SK-N-MC (cell line): ENCODE results near the gene TRAF5.
A peak's percentile ranks its signal among the peaks of the same experiment; 100 is the strongest.

Source experiments
- DNase-seq: peaks from one replicate; pipeline ENCODE4 v3.0.0-alpha.2; 2011; ENCODE audit warnings: low read depth, low spot score
- H3K27ac ChIP-seq: fragments of 200-600 bp; sonication (generic); 2 replicates; pipeline ENCODE4 v1.5.1; 2016; ENCODE audit warnings: mixed run types
- H3K36me3 ChIP-seq: fragments of 200-600 bp; sonication (generic); 2 replicates; pipeline ENCODE4 v1.6.1; 2017; ENCODE audit warnings: antibody characterized with exemption, low read length, mixed read lengths; ENCODE audit not compliant: insufficient read depth
- H3K4me3 ChIP-seq: fragments of 200-600 bp; sonication (generic); 2 replicates; pipeline ENCODE4 v1.5.1; 2016
- H3K9ac ChIP-seq: fragments of 200-600 bp; sonication (generic); 2 replicates; pipeline ENCODE4 v1.8.0; 2017; ENCODE audit warnings: mixed run types, mixed read lengths; ENCODE audit not compliant: insufficient read length
- H3K9me3 ChIP-seq: fragments of 200-600 bp; sonication (generic); 2 replicates; pipeline ENCODE4 v1.6.1; 2017; ENCODE audit warnings: low read depth, mild to moderate bottlenecking, antibody characterized with exemption, low read length, moderate library complexity, mixed read lengths
- EZH2 ChIP-seq: fragments of 200-600 bp; sonication (generic); IDR thresholded peaks from one replicate; pipeline ENCODE4 v1.6.1; 2017; ENCODE audit warnings: antibody characterized with exemption
- FOXP2 ChIP-seq: optimal IDR thresholded peaks from 2 replicates; pipeline ENCODE3; 2011; ENCODE audit warnings: mild to moderate bottlenecking, moderate library complexity; ENCODE audit not compliant: insufficient read depth; ENCODE audit errors: extremely low read length, control extremely low read depth
- POLR2AphosphoS5 ChIP-seq: IDR thresholded peaks from 2 replicates; pipeline ENCODE4 v1.6.1; 2012; ENCODE audit warnings: mild to moderate bottlenecking, low read depth, low read length, borderline replicate concordance

Gene TRAF5

DNA sequence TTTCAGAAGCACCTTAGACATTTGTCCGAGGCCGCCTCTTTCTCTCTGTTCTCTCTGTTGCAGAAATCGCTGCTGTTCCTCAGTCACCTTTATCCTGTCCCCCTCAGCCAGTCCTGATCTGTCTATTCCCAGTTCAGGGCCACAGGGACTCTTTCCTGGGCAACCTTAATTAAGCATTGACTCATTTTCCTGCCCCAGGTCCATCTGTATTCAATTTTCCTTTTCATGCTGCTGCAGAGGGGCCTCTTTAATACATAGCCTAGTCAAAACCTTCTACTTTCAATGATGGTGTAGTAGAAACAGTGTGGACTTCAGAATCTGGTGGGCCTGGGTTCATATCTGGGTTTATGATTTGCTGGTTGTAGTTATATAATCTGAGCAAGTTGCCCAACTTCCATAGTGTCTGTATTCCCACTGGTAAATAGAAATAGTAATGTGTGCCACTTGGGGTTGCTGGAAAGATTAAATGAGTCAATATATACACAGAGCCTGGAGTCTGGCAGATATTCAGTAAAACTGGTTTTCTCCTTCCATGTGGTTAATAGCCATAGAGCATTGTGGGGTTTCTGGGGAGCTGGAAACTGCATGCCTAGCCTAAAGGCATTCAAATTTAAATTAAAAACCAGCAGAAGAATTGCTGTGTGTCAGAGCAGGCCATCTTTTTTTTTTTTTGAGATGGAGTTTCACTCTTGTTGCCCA is 4.5 kb downstream of the TRAF5 start:
- no peak overlapping the region for H3K27ac ChIP-seq
- no peak overlapping the region for H3K4me3 ChIP-seq
- H3K9ac ChIP-seq = no peak overlapping the region
- no peaks in the 10 kb centered on the region for H3K36me3 ChIP-seq
- no peaks in the 10 kb centered on the region for H3K9me3 ChIP-seq
- no peak for TF ChIP-seq FOXP2
- no peak for TF ChIP-seq POLR2AphosphoS5
- no peak for TF ChIP-seq EZH2
- DNase-seq = no peak

DNA sequence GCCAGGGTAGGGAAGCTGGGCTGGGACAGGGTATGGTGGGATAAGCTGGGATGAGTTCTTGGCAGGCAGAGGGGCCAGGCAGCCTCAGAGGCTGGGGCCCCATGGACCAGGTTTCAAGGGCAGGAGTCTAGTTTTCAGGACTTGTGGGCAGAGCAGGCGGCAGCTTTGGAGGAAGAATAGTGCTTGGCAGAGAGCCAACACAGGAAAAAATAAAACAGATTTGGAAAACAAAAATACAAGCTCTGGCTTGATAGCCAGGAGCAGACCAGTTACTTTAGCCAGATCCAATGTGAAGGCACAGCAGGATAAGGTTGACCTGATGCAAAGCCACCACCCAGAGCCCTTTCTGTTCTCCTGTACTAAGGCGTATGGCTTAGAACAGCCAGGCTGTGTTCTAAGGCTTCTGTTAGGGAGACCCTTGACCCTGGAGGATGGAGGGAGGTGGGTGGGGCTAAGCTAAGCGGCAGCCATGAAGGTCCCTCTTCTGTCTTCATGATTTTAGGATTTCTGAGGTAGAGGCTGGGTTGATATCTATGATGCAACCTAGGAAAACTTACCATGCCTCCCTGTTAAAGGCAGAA is 5.5 kb downstream of the TRAF5 start:
- TF ChIP-seq FOXP2 = no peak
- Histone ChIP-seq H3K4me3 (0 out of 2 replicates have a peak overlapping the region, but pooled peaks have one; percentile 10), H3K36me3 (no peaks in the 10 kb centered on the region), H3K9ac (no peak overlapping the region), H3K9me3 (no peaks in the 10 kb centered on the region), H3K27ac (0 out of 2 replicates have a peak overlapping the region, but pooled peaks have one; percentile 26)
- DNase-seq = no peak

- no peak for TF ChIP-seq POLR2AphosphoS5
- TF ChIP-seq EZH2 = no peak
- TF ChIP-seq FOXP2 = no peak
- H3K27ac ChIP-seq = peak overlapping the region; percentile 26; the same call in 1 of the 2 replicates
- no peak overlapping the region for H3K9ac ChIP-seq
- H3K36me3 ChIP-seq = no peaks in the 10 kb centered on the region
- DNase-seq = no peak
- no peaks in the 10 kb centered on the region for H3K9me3 ChIP-seq
- H3K4me3 ChIP-seq = 0 out of 2 replicates have a peak overlapping the region, but pooled peaks have one; percentile 10
Measured at GRCh38 chr1:211332830-211333229, 6.2 kb downstream of the TRAF5 start.

GRCh38 chr1:211333906-211334305 is 7.3 kb downstream of the TRAF5 start:
- Histone ChIP-seq H3K9me3 (no peaks in the 10 kb centered on the region), H3K27ac (no peak overlapping the region), H3K4me3 (no peak overlapping the region), H3K36me3 (no peaks in the 10 kb centered on the region), H3K9ac (no peak overlapping the region)
- no peak for TF ChIP-seq POLR2AphosphoS5
- no peak for TF ChIP-seq EZH2
- no peak for TF ChIP-seq FOXP2
- DNase-seq = no peak

GRCh38 chr1:211334986-211335385 is 8.4 kb downstream of the TRAF5 start:
- Histone ChIP-seq H3K36me3 (no peaks in the 10 kb centered on the region), H3K4me3 (no peak overlapping the region), H3K9ac (no peak overlapping the region), H3K9me3 (no peaks in the 10 kb centered on the region), H3K27ac (no peak overlapping the region)
- TF ChIP-seq POLR2AphosphoS5 (no peak), EZH2 (no peak), FOXP2 (no peak)
- DNase-seq = no peak

DNA sequence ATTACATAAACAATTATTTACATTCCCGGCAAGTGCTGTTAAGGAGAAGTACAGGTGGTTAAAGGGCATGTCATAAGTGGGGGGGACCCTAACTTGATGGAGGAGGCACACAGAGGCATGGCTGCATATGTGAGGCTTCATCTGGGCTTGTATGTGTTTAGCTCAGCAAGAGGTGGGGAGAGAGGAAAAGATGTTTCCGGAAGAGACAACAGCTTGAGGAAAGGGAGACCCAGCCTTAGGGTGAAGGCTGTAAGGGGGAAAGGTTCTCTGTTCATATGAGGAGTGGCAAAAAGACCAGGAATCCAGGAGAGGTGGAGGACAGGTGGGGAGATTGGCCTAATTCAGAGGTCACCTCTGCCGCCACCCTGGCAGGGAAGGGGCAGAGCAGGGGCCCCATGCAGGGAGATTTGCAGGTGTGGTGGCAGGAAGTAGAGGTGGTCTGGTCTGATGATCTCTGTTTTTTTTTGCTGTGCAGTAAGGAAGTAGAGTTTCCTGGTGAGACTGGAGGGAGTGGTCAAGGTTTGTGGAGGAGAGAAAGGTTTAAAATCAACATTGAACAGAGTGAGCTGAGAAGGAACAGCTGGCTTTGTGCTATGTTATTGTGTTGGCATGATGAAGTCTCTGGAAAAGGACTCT is 9.0 kb downstream of the TRAF5 start:
- Histone ChIP-seq H3K36me3 (no peaks in the 10 kb centered on the region), H3K4me3 (no peak overlapping the region), H3K9ac (no peak overlapping the region), H3K9me3 (no peaks in the 10 kb centered on the region), H3K27ac (no peak overlapping the region)
- DNase-seq = no peak
- TF ChIP-seq POLR2AphosphoS5 (no peak), FOXP2 (no peak), EZH2 (no peak)

GRCh38 chr1:211336161-211336560 is 9.5 kb downstream of the TRAF5 start:
- no peaks in the 10 kb centered on the region for H3K9me3 ChIP-seq
- no peak overlapping the region for H3K4me3 ChIP-seq
- H3K9ac ChIP-seq = no peak overlapping the region
- H3K27ac ChIP-seq = no peak overlapping the region
- no peaks in the 10 kb centered on the region for H3K36me3 ChIP-seq
- DNase-seq = no peak
- TF ChIP-seq POLR2AphosphoS5 (no peak), EZH2 (no peak), FOXP2 (no peak)

DNA sequence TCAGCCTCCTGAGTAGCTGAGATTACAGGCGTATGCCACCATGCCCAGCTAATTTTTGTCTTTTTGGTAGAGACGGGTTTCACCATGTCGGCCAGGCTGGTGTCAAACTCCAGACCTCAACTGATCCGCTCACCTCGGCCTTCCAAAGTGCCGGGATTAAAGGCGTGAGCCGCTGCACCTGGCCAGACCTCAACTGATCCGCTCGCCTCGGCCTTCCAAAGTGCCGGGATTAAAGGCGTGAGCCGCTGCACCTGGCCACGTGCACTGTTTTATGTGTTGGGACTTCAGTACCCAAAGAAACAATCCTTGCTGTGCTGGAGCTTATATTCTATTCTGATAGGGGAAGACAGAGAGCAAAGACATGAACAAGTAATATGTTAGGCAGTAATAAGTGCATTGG is 10.1 kb downstream of the TRAF5 start:
- H3K27ac ChIP-seq = no peak overlapping the region
- TF ChIP-seq FOXP2 = no peak
- TF ChIP-seq EZH2 = no peak
- no peak for TF ChIP-seq POLR2AphosphoS5

More for the DNA sequence above, 10.1 kb downstream of the TRAF5 start:
- no peak overlapping the region for H3K9ac ChIP-seq
- no peak for DNase-seq
- no peak overlapping the region for H3K4me3 ChIP-seq
- no peaks in the 10 kb centered on the region for H3K9me3 ChIP-seq
- H3K36me3 ChIP-seq = no peaks in the 10 kb centered on the region
